SK-N-SH treated with all-trans-retinoic acid at 6 μM for 48 hours (cell line): ENCODE measurements around the gene MACIR.

ENCODE experiments used
- ATAC-seq: fragments of 200-7000 bp; cut with Tn5 transposase; 3 replicates; pipeline ENCODE4 v1.9.1; 2020; ENCODE audit warnings: mild to moderate bottlenecking, moderate library complexity
- ARNTL ChIP-seq: fragments of 450-650 bp; formaldehyde crosslinking; IDR thresholded peaks from 2 replicates; pipeline ENCODE4 v1.5.0; 2020; ENCODE audit warnings: low read depth, mild to moderate bottlenecking, moderate library complexity, borderline replicate concordance
- BACH2 ChIP-seq: fragments of 250-450 bp; sonication (Bioruptor Pico); IDR thresholded peaks from 2 replicates; pipeline ENCODE4 v1.9.0; 2021; ENCODE audit warnings: mild to moderate bottlenecking, borderline replicate concordance
- CREB5 ChIP-seq: fragments of 250-450 bp; sonication (Bioruptor Pico); IDR thresholded peaks from 2 replicates; pipeline ENCODE4 v1.5.1; 2020; ENCODE audit warnings: low read depth, mild to moderate bottlenecking, moderate library complexity
- CSDC2 ChIP-seq: fragments of 250-450 bp; sonication (Bioruptor Pico); IDR thresholded peaks from 2 replicates; pipeline ENCODE4 v1.5.0; 2020; ENCODE audit warnings: mild to moderate bottlenecking, moderate library complexity
- ESRRG ChIP-seq: fragments of 250-450 bp; sonication (Bioruptor Pico); IDR thresholded peaks from 2 replicates; pipeline ENCODE4 v1.6.1; 2021; ENCODE audit warnings: mild to moderate bottlenecking
- GLIS3 ChIP-seq: fragments of 250-450 bp; sonication (Bioruptor Pico); IDR thresholded peaks from 2 replicates; pipeline ENCODE4 v1.5.0; 2020; ENCODE audit warnings: mild to moderate bottlenecking, moderate library complexity
- ISL1 ChIP-seq: fragments of 250-450 bp; sonication (Bioruptor Pico); IDR thresholded peaks from 2 replicates; pipeline ENCODE4 v2.1.2; 2022; ENCODE audit warnings: mild to moderate bottlenecking, moderate library complexity
- OSR1 ChIP-seq: fragments of 250-450 bp; sonication (Bioruptor Pico); IDR thresholded peaks from 2 replicates; pipeline ENCODE4 v1.8.0; 2022; ENCODE audit warnings: moderate library complexity, mild to moderate bottlenecking, inconsistent platforms
- PATZ1 ChIP-seq: fragments of 250-450 bp; sonication (Bioruptor Pico); IDR thresholded peaks from 2 replicates; pipeline ENCODE4 v1.8.0; 2020; ENCODE audit warnings: mild to moderate bottlenecking, moderate library complexity, borderline replicate concordance
- POU6F1 ChIP-seq: fragments of 250-450 bp; sonication (Bioruptor Pico); IDR thresholded peaks from 2 replicates; pipeline ENCODE4 v1.8.0; 2021; ENCODE audit warnings: low read depth, mild to moderate bottlenecking, moderate library complexity, borderline replicate concordance
- RARB ChIP-seq: fragments of 250-450 bp; sonication (Bioruptor Pico); IDR thresholded peaks from 2 replicates; pipeline ENCODE4 v1.8.0; 2021; ENCODE audit warnings: mild to moderate bottlenecking, moderate library complexity
- SNAI2 ChIP-seq: fragments of 250-450 bp; sonication (Bioruptor Pico); IDR thresholded peaks from 2 replicates; pipeline ENCODE4 v1.5.0; 2020; ENCODE audit warnings: mild to moderate bottlenecking, moderate library complexity
- TSHZ2 ChIP-seq: fragments of 250-450 bp; sonication (Bioruptor Pico); IDR thresholded peaks from 2 replicates; pipeline ENCODE4 v1.5.0; 2020; ENCODE audit warnings: mild to moderate bottlenecking, moderate library complexity
- ZC3H10 ChIP-seq: fragments of 250-450 bp; sonication (Bioruptor Pico); IDR thresholded peaks from 2 replicates; pipeline ENCODE4 v1.5.1; 2021; ENCODE audit warnings: mild to moderate bottlenecking, moderate library complexity
- ZFP3 ChIP-seq: fragments of 250-450 bp; sonication (Bioruptor Pico); IDR thresholded peaks from 2 replicates; pipeline ENCODE4 v1.5.0; 2020; ENCODE audit warnings: mild to moderate bottlenecking, moderate library complexity
- ZFP30 ChIP-seq: fragments of 450-650 bp; formaldehyde crosslinking; IDR thresholded peaks from 2 replicates; pipeline ENCODE4 v1.5.0; 2022; ENCODE audit warnings: mild to moderate bottlenecking, moderate library complexity
- ZNF565 ChIP-seq: fragments of 450-650 bp; formaldehyde crosslinking; conservative IDR thresholded peaks from 2 replicates; pipeline ENCODE4 v1.5.0; 2020; ENCODE audit warnings: low read depth, mild to moderate bottlenecking, moderate library complexity
- ZNF70 ChIP-seq: fragments of 450-650 bp; formaldehyde crosslinking; IDR thresholded peaks from 2 replicates; pipeline ENCODE4 v1.5.0; 2020; ENCODE audit warnings: mild to moderate bottlenecking, moderate library complexity
- ZNF8 ChIP-seq: fragments of 450-650 bp; formaldehyde crosslinking; IDR thresholded peaks from 2 replicates; pipeline ENCODE4 v1.5.0; 2020; ENCODE audit warnings: mild to moderate bottlenecking, moderate library complexity

The MACIR gene

GRCh38 chr5:103293099-103293498, 34.5 kb downstream of the MACIR start:
- ATAC-seq: no peak
- TF ChIP-seq ZFP30 (CRISPR knock-in tag): no peak
- no peak for TF ChIP-seq ZNF70 (CRISPR knock-in tag)
- no peak for TF ChIP-seq ZNF8 (CRISPR knock-in tag)
- no peak for TF ChIP-seq PATZ1 (CRISPR knock-in tag)
- TF ChIP-seq ZC3H10: no peak
- no peak for TF ChIP-seq SNAI2 (CRISPR knock-in tag)
- TF ChIP-seq CSDC2 (CRISPR knock-in tag): no peak
- no peak for TF ChIP-seq BACH2
- no peak for TF ChIP-seq POU6F1 (CRISPR knock-in tag)

GRCh38 chr5:103293719-103294118, 35.2 kb downstream of the MACIR start:
- TF ChIP-seq ZFP3: no peak
- no peak for ATAC-seq

- no peak for ATAC-seq
These were observed 36.3 kb downstream of the MACIR start for GRCh38 chr5:103294906-103295305.

More at GRCh38 chr5:103294906-103295305, 36.3 kb downstream of the MACIR start:
- no peak for TF ChIP-seq ZFP3
- no peak for TF ChIP-seq ARNTL (CRISPR knock-in tag)
- no peak for TF ChIP-seq BACH2
- no peak for TF ChIP-seq ISL1 (CRISPR knock-in tag)
- TF ChIP-seq ZNF70 (CRISPR knock-in tag): no peak
- TF ChIP-seq PATZ1 (CRISPR knock-in tag): no peak
- no peak for TF ChIP-seq ZFP30 (CRISPR knock-in tag)
- no peak for TF ChIP-seq CREB5 (CRISPR knock-in tag)
- no peak for TF ChIP-seq TSHZ2 (CRISPR knock-in tag)
- no peak for TF ChIP-seq ESRRG (CRISPR knock-in tag)
- no peak for TF ChIP-seq GLIS3 (CRISPR knock-in tag)
- no peak for TF ChIP-seq ZNF565 (CRISPR knock-in tag)
- no peak for TF ChIP-seq OSR1 (CRISPR knock-in tag)
- TF ChIP-seq RARB (CRISPR knock-in tag): no peak
